NCI-H2196 treated with DMSO at 0.1 percent for 48 hours (cell line): ENCODE results near the gene FFAR2.
"Not testable (repeated sequence)": the region's sequence is repeated elsewhere in the genome, so short reads cannot be mapped to it uniquely, and the experiment has no call there.

Source experiments
- DNase-seq: peaks from one replicate; lab custom pipeline; 2025; ENCODE audit not compliant: unreplicated experiment; lab: John Stamatoyannopoulos, UW

Gene FFAR2

DNA sequence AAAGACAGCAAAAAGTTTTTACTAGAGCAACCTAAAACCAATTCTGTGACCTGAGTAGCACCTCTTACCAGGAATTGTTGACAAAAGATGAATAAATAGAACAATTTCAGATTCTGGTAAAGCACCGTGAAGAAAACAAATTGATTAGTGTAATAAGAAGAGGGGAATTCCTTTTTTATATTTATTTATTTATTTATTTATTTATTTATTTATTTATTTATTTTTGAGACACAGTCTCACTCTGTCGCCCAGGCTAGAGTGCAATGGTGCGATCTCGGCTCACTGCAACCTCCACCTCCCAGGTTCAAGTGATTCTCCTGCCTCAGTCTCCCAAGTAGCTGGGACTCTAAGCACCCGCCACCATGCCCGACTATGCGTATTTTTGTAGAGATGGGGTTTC lies 24.7 kb upstream of the FFAR2 start:
- not testable (repeated sequence) for DNase-seq

DNA sequence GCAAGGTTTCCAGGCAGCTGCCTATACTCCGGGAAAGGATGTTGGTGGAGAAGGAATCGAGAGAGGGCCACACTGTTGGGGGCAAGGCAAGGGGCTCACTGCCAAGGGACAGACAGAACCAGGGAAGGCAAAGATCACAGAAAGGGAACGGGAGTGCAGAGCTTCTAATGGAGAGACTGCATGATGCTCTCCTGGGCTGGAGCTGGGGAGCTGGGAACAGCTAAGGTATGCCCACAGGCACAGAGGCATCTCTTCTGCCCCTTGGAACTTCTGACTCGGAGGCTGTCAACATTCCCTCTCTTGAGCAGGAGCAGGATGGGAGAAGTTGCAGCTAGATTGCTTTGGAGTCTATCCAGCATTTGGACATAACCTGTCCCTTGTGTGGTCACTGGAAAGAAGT lies 22.4 kb upstream of the FFAR2 start:
- no peak for DNase-seq

- no peak for DNase-seq
Measured at GRCh38 chr19:35427187-35427586, 20.9 kb upstream of the FFAR2 start.

- no peak for DNase-seq
Measured at GRCh38 chr19:35429698-35430408, 18.2 kb upstream of the FFAR2 start.

GRCh38 chr19:35430409-35431144 lies 17.5 kb upstream of the FFAR2 start:
- no peak for DNase-seq

DNA sequence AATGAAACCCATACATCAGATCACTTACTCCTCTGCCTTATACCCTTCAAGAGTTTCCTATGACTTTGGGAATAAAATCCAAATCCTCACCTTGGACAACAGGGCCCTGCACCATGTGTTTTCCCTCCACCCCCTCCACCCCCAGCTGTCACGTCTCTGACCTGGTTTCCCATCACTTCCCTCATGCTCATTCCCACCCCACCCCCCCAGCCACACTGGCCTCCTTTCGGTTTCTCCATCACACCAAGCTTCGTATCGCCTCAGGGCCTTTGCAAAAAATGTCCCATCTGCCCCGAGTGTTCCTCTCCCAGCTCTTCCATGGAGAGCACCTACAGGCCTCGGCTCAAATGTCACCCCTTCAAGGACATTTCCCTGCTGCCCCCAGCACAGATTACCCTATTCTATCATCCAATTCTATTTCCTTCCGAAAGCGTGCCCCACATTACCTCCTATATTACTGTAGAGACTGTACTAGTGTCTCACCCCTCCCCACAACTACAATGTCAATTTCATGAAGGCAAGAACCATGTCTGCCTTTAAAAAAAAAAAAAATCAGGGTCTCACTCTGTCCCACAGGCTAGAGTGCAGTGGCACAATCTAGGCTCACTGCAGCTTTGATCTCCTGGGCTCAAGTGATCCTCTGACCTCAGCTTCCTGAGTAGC lies 16.8 kb upstream of the FFAR2 start:
- no peak for DNase-seq

DNA sequence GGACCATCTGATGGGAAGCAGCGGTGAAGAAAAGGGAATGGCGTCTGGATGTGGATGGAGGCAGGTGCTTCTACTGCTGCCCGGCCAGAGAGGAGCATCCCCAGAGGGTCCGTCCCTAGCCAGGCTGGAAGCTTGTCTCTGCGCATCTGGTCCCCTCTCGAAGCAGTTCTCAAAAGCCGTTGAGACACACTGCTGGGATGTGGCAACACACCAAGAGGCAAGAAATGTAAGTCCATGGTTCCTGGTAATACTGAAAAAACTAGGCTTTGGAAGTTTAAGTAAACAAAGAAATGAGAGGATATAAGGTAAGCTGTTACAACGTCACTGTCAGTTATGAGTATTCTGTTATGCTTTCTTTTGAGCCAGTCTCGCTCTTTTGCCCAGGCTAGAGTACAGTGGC lies 15.1 kb upstream of the FFAR2 start:
- DNase-seq, result no peak

DNA sequence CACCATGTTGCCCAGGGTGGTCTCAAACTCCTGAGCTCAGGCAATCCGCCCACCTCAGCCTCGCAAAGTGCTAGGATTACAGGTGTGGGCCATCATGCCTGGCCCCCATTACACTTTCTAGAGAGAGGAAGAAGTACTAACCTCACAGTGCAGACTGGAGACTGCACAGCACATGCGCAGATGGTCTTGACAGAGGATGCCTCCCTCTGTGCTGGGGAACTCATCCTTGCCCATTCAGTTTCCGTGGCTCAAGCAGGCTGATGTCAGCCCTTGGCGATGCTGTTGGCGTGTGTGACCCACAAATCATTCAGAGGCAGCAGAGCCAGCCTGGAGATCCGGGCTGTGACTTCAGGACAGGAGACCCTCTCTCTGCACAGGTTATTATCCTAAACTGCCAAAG lies 14.6 kb upstream of the FFAR2 start:
- no peak for DNase-seq

- DNase-seq, result no peak
Measured at GRCh38 chr19:35435896-35436295, 12.2 kb upstream of the FFAR2 start.

- DNase-seq, result no peak
Measured at GRCh38 chr19:35436477-35437405, 11.3 kb upstream of the FFAR2 start.

DNA sequence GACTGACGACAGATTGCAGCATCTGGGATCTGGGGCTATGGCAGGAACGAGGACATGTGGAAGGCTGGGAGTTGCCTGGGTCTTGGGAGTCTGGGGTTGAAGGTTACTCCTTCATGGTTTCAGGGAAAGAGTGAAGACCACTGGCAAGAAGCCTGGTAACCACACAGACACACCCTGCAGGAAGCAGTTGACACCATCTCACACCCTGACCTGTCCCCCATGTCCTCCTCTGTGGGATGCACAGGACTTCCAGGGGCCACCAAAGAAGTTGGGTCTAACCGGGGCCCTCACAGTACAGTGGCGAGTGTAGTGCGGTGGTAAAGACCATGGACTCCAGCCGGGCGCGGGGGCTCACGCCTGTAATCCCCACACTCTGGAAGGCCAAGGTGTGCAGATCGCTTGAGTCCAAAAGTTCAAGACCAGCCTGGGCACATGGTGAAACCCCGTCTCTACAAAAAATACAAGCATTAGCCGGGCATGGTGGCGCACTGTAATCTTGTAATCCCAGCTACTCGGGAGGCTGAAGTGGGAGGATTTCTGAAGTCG lies 10.6 kb upstream of the FFAR2 start:
- DNase-seq, result no peak

DNA sequence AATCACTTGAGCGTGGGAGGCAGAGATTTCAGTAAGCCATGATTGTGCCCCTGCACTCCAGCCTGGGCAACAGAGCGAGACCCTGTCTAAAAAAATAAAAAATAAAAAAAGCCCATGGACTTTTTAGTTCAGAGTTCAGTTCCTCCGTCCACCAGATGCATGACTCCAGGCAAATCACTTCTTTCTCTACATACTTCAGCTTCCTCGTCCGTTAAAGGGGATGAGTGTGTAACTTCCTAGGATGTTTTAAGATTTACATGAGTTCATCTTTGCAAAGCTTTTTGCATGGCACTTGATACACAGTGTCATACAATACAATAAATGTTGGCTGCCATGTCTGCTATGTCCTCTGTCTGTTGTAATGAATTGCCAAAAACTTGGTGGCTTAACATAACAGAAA lies 10.0 kb upstream of the FFAR2 start:
- DNase-seq, result no peak

- DNase-seq, result no peak
Measured at GRCh38 chr19:35438527-35438926, 9.5 kb upstream of the FFAR2 start.

GRCh38 chr19:35439921-35440320 lies 8.1 kb upstream of the FFAR2 start:
- DNase-seq, result no peak

GRCh38 chr19:35442091-35442490 lies 6.0 kb upstream of the FFAR2 start:
- DNase-seq, result no peak

DNA sequence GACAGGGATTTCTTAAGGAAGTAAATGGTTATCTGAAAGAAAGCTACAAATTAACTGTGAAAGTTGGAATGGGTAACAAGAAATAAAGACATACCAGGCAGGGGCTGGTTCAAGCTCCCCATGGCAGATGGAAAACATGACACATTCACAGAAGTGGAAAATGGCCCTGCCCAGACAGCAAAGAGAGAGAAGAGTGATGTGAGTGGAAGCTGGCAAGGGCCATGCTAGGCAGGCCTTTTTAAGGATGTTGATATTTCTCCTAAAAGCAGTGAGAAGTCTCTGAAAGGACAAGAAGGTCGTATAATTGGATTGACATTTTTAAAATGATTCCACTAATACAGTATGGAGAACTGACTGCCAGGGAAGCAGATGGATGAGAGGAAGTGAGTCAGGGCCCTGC lies 3.3 kb upstream of the FFAR2 start:
- DNase-seq, result no peak

- no peak for DNase-seq
Measured at GRCh38 chr19:35445826-35446593, 2.0 kb upstream of the FFAR2 start.

GRCh38 chr19:35449359-35450043 lies 1.4 kb downstream of the FFAR2 start:
- peak; percentile 30 for DNase-seq

GRCh38 chr19:35451338-35452096 lies 3.5 kb downstream of the FFAR2 start:
- DNase-seq, result no peak
